Measurements from ENCODE around the gene SMYD3.

Gene SMYD3

GRCh38 chr1:246454655-246455054, 52.4 kb downstream of the SMYD3 start:
- DNase-seq (ENCODE audit: low read depth in 1 of 2, low spot score in 1 of 2): no peak

GRCh38 chr1:246450611-246451251, 56.3 kb downstream of the SMYD3 start:
- no peak overlapping the region for H3K27ac ChIP-seq (replicated peaks)
- no peaks in the 10 kb centered on the region for H3K27me3 ChIP-seq (ENCODE audit: insufficient read depth, poor library complexity, severe bottlenecking)
- TF ChIP-seq SPI1 (IDR thresholded peaks at IDR 0.05; ENCODE audit: borderline replicate concordance, low read depth) (no peak), CTCF (IDR thresholded peaks at IDR 0.05; ENCODE audit: insufficient read depth, low read length) (peak; percentile 31), REST (IDR thresholded peaks at IDR 0.05; ENCODE audit: insufficient replicate concordance, low read depth) (no peak)
- DNase-seq (ENCODE audit: low read depth in 1 of 2, low spot score in 1 of 2): peak in 1 of 2 experiments; percentile 3
- no peak overlapping the region for H3K4me3 ChIP-seq (replicated peaks; ENCODE audit: insufficient read depth, low read length)

More at GRCh38 chr1:246454655-246455054, 52.4 kb downstream of the SMYD3 start:
- H3K4me3 ChIP-seq (replicated peaks; ENCODE audit: insufficient read depth, low read length): no peak overlapping the region
- no peaks in the 10 kb centered on the region for H3K27me3 ChIP-seq (ENCODE audit: insufficient read depth, poor library complexity, severe bottlenecking)
- no peak overlapping the region for H3K27ac ChIP-seq (replicated peaks)
- TF ChIP-seq POLR2AphosphoS5 (IDR thresholded peaks at IDR 0.05; ENCODE audit: low read depth) (no peak), REST (IDR thresholded peaks at IDR 0.05; ENCODE audit: insufficient replicate concordance, low read depth) (no peak), GABPA (IDR thresholded peaks at IDR 0.05; ENCODE audit: low read depth) (no peak), SPI1 (IDR thresholded peaks at IDR 0.05; ENCODE audit: borderline replicate concordance, low read depth) (no peak), CTCF (IDR thresholded peaks at IDR 0.05; ENCODE audit: insufficient read depth, low read length) (no peak)

GRCh38 chr1:246448373-246448772, 58.7 kb downstream of the SMYD3 start:
- H3K27ac ChIP-seq (replicated peaks): no peak overlapping the region
- DNase-seq (ENCODE audit: low read depth in 1 of 2, low spot score in 1 of 2): no peak
- TF ChIP-seq SPI1 (IDR thresholded peaks at IDR 0.05; ENCODE audit: borderline replicate concordance, low read depth) (no peak), GABPA (IDR thresholded peaks at IDR 0.05; ENCODE audit: low read depth) (no peak), CTCF (IDR thresholded peaks at IDR 0.05; ENCODE audit: insufficient read depth, low read length) (no peak), POLR2AphosphoS5 (IDR thresholded peaks at IDR 0.05; ENCODE audit: low read depth) (no peak), REST (IDR thresholded peaks at IDR 0.05; ENCODE audit: insufficient replicate concordance, low read depth) (no peak)
- no peak overlapping the region for H3K4me3 ChIP-seq (replicated peaks; ENCODE audit: insufficient read depth, low read length)
- H3K27me3 ChIP-seq (ENCODE audit: insufficient read depth, poor library complexity, severe bottlenecking): no peaks in the 10 kb centered on the region
